H1 (cell line): ENCODE results near the gene PSPH. TPM values are rescaled to one million over a fixed set of nuclear protein-coding genes. Genes with fewer than 3 reads are reported as not detected.

Experiments used
- CTCF ChIA-PET: fragments of 300-600 bp; sonication (Branson Sonifier 250); formaldehyde crosslinking; loops from one replicate; lab custom pipeline; 2021; ENCODE audit not compliant: partially characterized antibody; lab: Charles Lee
- POLR2A ChIA-PET: fragments of 300-600 bp; sonication (Branson Sonifier 250); formaldehyde crosslinking; loops from one replicate; lab custom pipeline; 2021; ENCODE audit warnings: inconsistent platforms; ENCODE audit not compliant: partially characterized antibody; lab: Charles Lee
- DNase-seq, 2 experiments: peaks; one replicate each; pipeline versions ENCODE4 v3.0.0 to v3.0.0-alpha.2; 2010 to 2022; ENCODE audit warnings: low spot score in 2 of 2, low read depth in 1 of 2, mixed read lengths in 1 of 2
- FAIRE-seq: peaks from 2 replicates; lab custom pipeline; 2011; peaks lifted over from hg19 to GRCh38; lab: Jason Lieb, UNC
- H2AFZ ChIP-seq: 2 replicates; pipeline ENCODE4 v1.8.1; 2012; ENCODE audit warnings: low read length, inconsistent platforms
- H2AK5ac ChIP-seq: 2 replicates; pipeline ENCODE4 v1.6.1; 2013; ENCODE audit warnings: low read depth, low read length
- H2BK120ac ChIP-seq: replicated peaks from 2 replicates; pipeline ENCODE3; 2013; ENCODE audit warnings: low read depth, low read length, inconsistent platforms
- H2BK12ac ChIP-seq: 2 replicates; pipeline ENCODE4 v1.6.1; 2013; ENCODE audit warnings: low read depth, low read length
- H2BK15ac ChIP-seq: 2 replicates; pipeline ENCODE4 v1.6.1; 2013; ENCODE audit warnings: low read length
- H2BK20ac ChIP-seq: 2 replicates; pipeline ENCODE4 v1.6.1; 2013; ENCODE audit warnings: low read length
- H2BK5ac ChIP-seq: 2 replicates; pipeline ENCODE4 v1.6.1; 2013; ENCODE audit warnings: low read depth, low read length
- H3K14ac ChIP-seq: 2 replicates; pipeline ENCODE4 v1.6.1; 2013; ENCODE audit warnings: inconsistent platforms; ENCODE audit not compliant: insufficient read length
- H3K18ac ChIP-seq: 2 replicates; pipeline ENCODE4 v1.6.1; 2013; ENCODE audit warnings: low read length; ENCODE audit errors: extremely low read depth
- H3K23ac ChIP-seq: 2 replicates; pipeline ENCODE4 v1.6.1; 2013; ENCODE audit warnings: inconsistent platforms; ENCODE audit not compliant: insufficient read length
- H3K23me2 ChIP-seq: 2 replicates; pipeline ENCODE4 v1.6.1; 2013; ENCODE audit warnings: low read depth, low read length
- H3K27ac ChIP-seq: 2 replicates; pipeline ENCODE4 v1.6.1; 2011; ENCODE audit warnings: low read depth, low read length, inconsistent platforms
- H3K27me3 ChIP-seq, 4 experiments: replicated peaks in 1 of 4; 1 replicate in 1 of 4; 2 replicates in 3 of 4; pipeline versions ENCODE4 v1.6.1 to v1.8.1; 2011 to 2013; ENCODE audit warnings: low read length in 3 of 4, mild to moderate bottlenecking in 3 of 4, inconsistent platforms in 2 of 4, mixed read lengths in 2 of 4, moderate library complexity in 1 of 4; ENCODE audit not compliant: control insufficient read depth in 3 of 4, insufficient read depth in 3 of 4; ENCODE audit errors: extremely low read depth in 1 of 4
- H3K36me3 ChIP-seq, 4 experiments: 2 replicates each; pipeline versions ENCODE4 v1.6.1 to v1.8.1; 2011 to 2013; ENCODE audit warnings: mild to moderate bottlenecking in 4 of 4, low read length in 3 of 4, moderate library complexity in 2 of 4, control low read depth in 1 of 4, inconsistent platforms in 1 of 4; ENCODE audit not compliant: insufficient read depth in 4 of 4, control insufficient read depth in 2 of 4
- H3K4ac ChIP-seq: replicated peaks from 2 replicates; pipeline ENCODE3; 2013; ENCODE audit warnings: low read length, low read depth, mixed read lengths, inconsistent platforms; ENCODE audit not compliant: insufficient read length
- H3K4me1 ChIP-seq, 4 experiments: replicated peaks in 1 of 4; 1 replicate in 1 of 4; 2 replicates in 3 of 4; pipeline versions ENCODE4 v1.6.1 to v1.8.1; 2011 to 2013; ENCODE audit warnings: low read length in 3 of 4, inconsistent platforms in 2 of 4, mixed read lengths in 1 of 4; ENCODE audit not compliant: insufficient read depth in 4 of 4, control insufficient read depth in 3 of 4
- H3K4me2 ChIP-seq, 2 experiments: 2 replicates each; pipeline versions ENCODE4 v1.6.1 to v1.8.1; 2011 to 2013; ENCODE audit warnings: low read depth in 2 of 2, low read length in 2 of 2, control low read depth in 1 of 2, inconsistent platforms in 1 of 2, mild to moderate bottlenecking in 1 of 2; ENCODE audit not compliant: insufficient read depth in 1 of 2
- H3K4me3 ChIP-seq, 4 experiments: fragments of 200-600, 300-600 bp in 1 of 4; sonication (generic), shearing (Covaris generic), sonication (Bioruptor Twin) in 1 of 4; 2 replicates each; pipeline versions ENCODE4 v1.5.1 to v1.8.1; 2011 to 2016; ENCODE audit warnings: low read length in 4 of 4, low read depth in 3 of 4, control low read depth in 2 of 4, inconsistent platforms in 2 of 4, mild to moderate bottlenecking in 2 of 4, mixed read lengths in 1 of 4, moderate library complexity in 1 of 4; ENCODE audit not compliant: insufficient read depth in 2 of 4; ENCODE audit errors: extremely low read depth in 1 of 4
- H3K56ac ChIP-seq: replicated peaks from 2 replicates; pipeline ENCODE3; 2013; ENCODE audit warnings: low read depth, mild to moderate bottlenecking, mixed read lengths, low read length, inconsistent platforms; ENCODE audit not compliant: insufficient read length
- H3K79me1 ChIP-seq: 2 replicates; pipeline ENCODE4 v1.6.1; 2013; ENCODE audit warnings: low read depth, low read length, control low read depth
- H3K79me2 ChIP-seq, 2 experiments: 2 replicates each; pipeline versions ENCODE4 v1.6.1 to v1.8.1; 2012 to 2013; ENCODE audit warnings: low read length in 2 of 2, mild to moderate bottlenecking in 2 of 2, inconsistent platforms in 1 of 2; ENCODE audit not compliant: insufficient read depth in 2 of 2, control insufficient read depth in 1 of 2
- H3K9ac ChIP-seq, 4 experiments: replicated peaks in 1 of 4; 1 replicate in 1 of 4; 2 replicates in 3 of 4; pipeline versions ENCODE4 v1.6.1 to v1.8.1; 2011 to 2013; ENCODE audit warnings: low read depth in 3 of 4, low read length in 3 of 4, control low read depth in 2 of 4, mild to moderate bottlenecking in 2 of 4, moderate library complexity in 2 of 4, inconsistent platforms in 1 of 4; ENCODE audit errors: extremely low read depth in 1 of 4
- H3K9me3 ChIP-seq, 2 experiments: 2 replicates each; pipeline versions ENCODE4 v1.6.1 to v1.8.1; 2012 to 2013; ENCODE audit warnings: mild to moderate bottlenecking in 2 of 2, moderate library complexity in 2 of 2, control low read depth in 1 of 2, inconsistent platforms in 1 of 2, low read depth in 1 of 2, low read length in 1 of 2, mixed read lengths in 1 of 2; ENCODE audit not compliant: insufficient read depth in 2 of 2
- H4K20me1 ChIP-seq, 2 experiments: replicated peaks in 1 of 2; 2 replicates each; pipeline versions ENCODE3 to v1.8.1; 2011 to 2013; ENCODE audit warnings: inconsistent platforms in 2 of 2, low read length in 2 of 2, mild to moderate bottlenecking in 1 of 2; ENCODE audit not compliant: insufficient read depth in 2 of 2, control insufficient read depth in 1 of 2
- H4K5ac ChIP-seq: 2 replicates; pipeline ENCODE4 v1.6.1; 2013; ENCODE audit warnings: low read length, low read depth, mixed read lengths, inconsistent platforms; ENCODE audit not compliant: insufficient read length
- H4K8ac ChIP-seq: 2 replicates; pipeline ENCODE4 v1.8.0; 2013; ENCODE audit warnings: mild to moderate bottlenecking, moderate library complexity, low read length, inconsistent platforms; ENCODE audit not compliant: insufficient read depth; ENCODE audit errors: extremely low read depth
- H4K91ac ChIP-seq: replicated peaks from 2 replicates; pipeline ENCODE3; 2013; ENCODE audit warnings: low read length, mixed read lengths, inconsistent platforms; ENCODE audit not compliant: insufficient read length
- BCL11A ChIP-seq, 2 experiments: IDR thresholded peaks; one replicate each; pipeline ENCODE4 v1.6.1; 2011; ENCODE audit warnings: low read depth in 2 of 2, low read length in 2 of 2, mild to moderate bottlenecking in 2 of 2
- CREB1 ChIP-seq: IDR thresholded peaks from 2 replicates; pipeline ENCODE4 v1.6.1; 2012; ENCODE audit warnings: inconsistent platforms
- KDM5A ChIP-seq: fragments of 200-600 bp; IDR thresholded peaks from 2 replicates; pipeline ENCODE4 v1.7.1; 2012; ENCODE audit warnings: mild to moderate bottlenecking, low read length, inconsistent platforms, mixed read lengths
- POU5F1 ChIP-seq: IDR thresholded peaks from 2 replicates; pipeline ENCODE4 v1.6.1; 2011; ENCODE audit warnings: low read depth, mild to moderate bottlenecking, low read length, moderate library complexity
- RFX5 ChIP-seq: IDR thresholded peaks from 2 replicates; pipeline ENCODE4 v1.6.1; 2011; ENCODE audit warnings: low read depth, low read length, improper control_type of control experiment, borderline replicate concordance
- SIN3A ChIP-seq, 2 experiments: IDR thresholded peaks in 1 of 2; conservative IDR thresholded peaks in 1 of 2; 2 replicates each; pipeline ENCODE4 v1.6.1; 2011 to 2012; ENCODE audit warnings: low read length in 2 of 2, improper control_type of control experiment in 1 of 2, low read depth in 1 of 2, mild to moderate bottlenecking in 1 of 2
- SP4 ChIP-seq: IDR thresholded peaks from 2 replicates; pipeline ENCODE4 v1.6.1; 2012; ENCODE audit warnings: low read length, inconsistent platforms
- SRF ChIP-seq: IDR thresholded peaks from 2 replicates; pipeline ENCODE4 v1.6.1; 2011; ENCODE audit warnings: mild to moderate bottlenecking, low read depth, low read length, moderate library complexity
- SUZ12 ChIP-seq: fragments of 200-600 bp; sonication (generic); IDR thresholded peaks from 2 replicates; pipeline ENCODE4 v1.6.1; 2012; ENCODE audit warnings: mild to moderate bottlenecking, inconsistent platforms, low read length, moderate library complexity, mixed read lengths
- WGBS, 2 experiments: shearing (Covaris generic) in 1 of 2; methylation state at CpG; one replicate each; pipeline versions ENCODE4 v1.1.6 to v1.1.7; 2013 to 2015; ENCODE audit warnings: low lambda C conversion rate in 2 of 2, mixed read lengths in 2 of 2, inconsistent platforms in 1 of 2, low coverage in 1 of 2, missing lambda C conversion rate in 1 of 2; ENCODE audit not compliant: insufficient replicate concordance in 2 of 2, insufficient coverage in 1 of 2, insufficient read length in 1 of 2; ENCODE audit errors: extremely low coverage in 1 of 2, missing lambda C conversion rate in 1 of 2; 5-methylcytosine and 5-hydroxymethylcytosine counted together
- polyA plus RNA-seq, 7 experiments: library from polyadenylated mRNA; depleted of rRNA in 3 of 7; stranded (reverse) in 5 of 7; unstranded in 2 of 7; fragments of >200 nt in 5 of 7; fragments of 200-250 nt in 2 of 7; gene quantifications; 1 replicate in 5 of 7; 2 replicates in 1 of 7; 4 replicates in 1 of 7; pipeline versions ENCODE4 v1.2.1 to v1.2.3, GENCODE V29; 2011 to 2013; ENCODE audit warnings: missing spikeins in 2 of 7, mixed read lengths in 2 of 7
- total RNA-seq: library from RNA; stranded (reverse); fragmentation: NEBNext Ultra II Directional; extraction: Animal tissue kit (Norgen Biotek cat#: 25700); gene quantifications from 2 replicates; pipeline ENCODE4 v1.2.1, GENCODE V29; 2021
- TF ChIP-seq, protein P1 (sequence below): IDR thresholded peaks from 2 replicates; pipeline ENCODE4 v1.6.1; 2012; ENCODE audit warnings: inconsistent platforms
- TF ChIP-seq, protein P2 (sequence below): IDR thresholded peaks from 2 replicates; pipeline ENCODE4 v1.6.1; 2012; ENCODE audit warnings: inconsistent platforms

PSPH gene
- total and polyA plus RNA-seq, 2 of the 8 experiments (the other 6 are each of a cell fraction or from before 2014, with no cell fraction given) = 31.0 to 64.8 TPM

DNA sequence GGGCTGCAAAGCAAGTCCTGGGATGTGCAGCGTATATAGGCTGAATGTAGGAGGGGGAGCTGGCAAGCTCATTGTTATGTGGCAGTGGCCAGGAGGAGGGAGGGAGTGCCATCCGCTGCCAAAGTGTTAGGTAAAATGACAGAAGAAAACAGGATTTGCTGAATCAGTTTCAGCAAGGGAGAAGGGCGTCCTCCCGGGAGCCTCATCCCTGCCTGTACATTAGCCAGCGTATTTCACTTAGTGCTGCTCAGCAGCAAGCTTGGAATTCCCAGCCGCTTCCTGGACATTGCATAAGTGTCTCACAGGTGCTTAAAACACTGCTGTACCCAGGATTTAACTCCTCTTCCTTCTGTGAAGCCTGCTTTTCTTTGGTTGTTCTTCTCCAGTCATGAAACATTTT, 84.4 kb downstream of the PSPH start:
- no peak overlapping the region for H4K5ac ChIP-seq
- CTCF ChIA-PET = interaction anchor here (0.7 to 0.9 kb wide), 2 partner anchors 11 to 378 kb away, joined by 4 read pairs; no protein-coding TSS in a partner anchor
- no peak for FAIRE-seq

More for the DNA sequence above, 84.4 kb downstream of the PSPH start:
- H2AFZ ChIP-seq = no peak overlapping the region
- no peak overlapping the region for H2BK5ac ChIP-seq
- H3K27ac ChIP-seq = no peak overlapping the region
- H3K23me2 ChIP-seq = no peaks in the 10 kb centered on the region
- H3K9me3 ChIP-seq = no peaks in the 10 kb centered on the region
- H2BK15ac ChIP-seq = no peak overlapping the region
- DNase-seq = no peak
- no peak overlapping the region for H4K8ac ChIP-seq
- H3K56ac ChIP-seq = no peak overlapping the region
- H3K14ac ChIP-seq = no peak overlapping the region
- no peak overlapping the region for H3K4me2 ChIP-seq
- peaks cover 1 to 13% (median 7%) of the 10 kb centered on the region in 4 experiments; a peak in 5 of 7 replicates for H3K27me3 ChIP-seq
- H3K4me3 ChIP-seq = no peak overlapping the region
- H4K91ac ChIP-seq = no peak overlapping the region
- H3K4ac ChIP-seq = no peak overlapping the region
- H2BK12ac ChIP-seq = no peak overlapping the region
- no peak overlapping the region for H3K9ac ChIP-seq
- POLR2A ChIA-PET = interaction anchor here (0.8 to 2.2 kb wide), 8 partner anchors 9 to 140 kb away, joined by 3 to 5 read pairs (median 3); partner anchors contain the start of genes CCT6A, CHCHD2 and PSPH
- H3K79me1 ChIP-seq = peaks cover 9% of the 10 kb centered on the region
- 93% methylated on average over 6 of the region's 6 CpGs; no CpG with 5 or more reads in 1 of the 2 experiments for WGBS, 2 experiments
- no peak overlapping the region for H3K18ac ChIP-seq
- H4K20me1 ChIP-seq = peaks cover 2 to 9% of the 10 kb centered on the region in 2 experiments
- H2AK5ac ChIP-seq = no peak overlapping the region
- no peaks in the 10 kb centered on the region for H3K36me3 ChIP-seq
- H2BK120ac ChIP-seq = no peak overlapping the region
- peaks cover 0 to 5% (median 1%) of the 10 kb centered on the region in 4 experiments; a peak in 2 of 7 replicates for H3K4me1 ChIP-seq
- TF ChIP-seq, protein P1, sequence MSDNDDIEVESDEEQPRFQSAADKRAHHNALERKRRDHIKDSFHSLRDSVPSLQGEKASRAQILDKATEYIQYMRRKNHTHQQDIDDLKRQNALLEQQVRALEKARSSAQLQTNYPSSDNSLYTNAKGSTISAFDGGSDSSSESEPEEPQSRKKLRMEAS = no peak
- TF ChIP-seq SIN3A (conservative IDR thresholded peaks at IDR 0.05 in 1 of 2, IDR thresholded peaks at IDR 0.05 in 1 of 2; ENCODE audit: low read depth in 1 of 2, low read length in 2 of 2) = no peak
- no peak for TF ChIP-seq CREB1
- TF ChIP-seq SRF = no peak
- TF ChIP-seq, protein P2, sequence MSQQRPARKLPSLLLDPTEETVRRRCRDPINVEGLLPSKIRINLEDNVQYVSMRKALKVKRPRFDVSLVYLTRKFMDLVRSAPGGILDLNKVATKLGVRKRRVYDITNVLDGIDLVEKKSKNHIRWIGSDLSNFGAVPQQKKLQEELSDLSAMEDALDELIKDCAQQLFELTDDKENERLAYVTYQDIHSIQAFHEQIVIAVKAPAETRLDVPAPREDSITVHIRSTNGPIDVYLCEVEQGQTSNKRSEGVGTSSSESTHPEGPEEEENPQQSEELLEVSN = no peak
- no peak for TF ChIP-seq KDM5A
- no peak for TF ChIP-seq RFX5
- TF ChIP-seq BCL11A (IDR thresholded peaks at IDR 0.05; ENCODE audit: low read depth in 2 of 2, low read length in 2 of 2) = no peak
- no peak for TF ChIP-seq SP4
- no peak for TF ChIP-seq SUZ12
- no peak for TF ChIP-seq POU5F1
- H3K23ac ChIP-seq = no peak overlapping the region
- H3K79me2 ChIP-seq = peaks cover 3 to 31% of the 10 kb centered on the region in 2 experiments; a peak in 3 of 4 replicates
- no peak overlapping the region for H2BK20ac ChIP-seq
